Activated CD4-positive, alpha-beta T cell treated with anti-CD3 and anti-CD28 coated beads, Interleukin-2, Interleukin-4, amounts not matched to agents 100 ng/mL and 50 ng/mL, durations not matched to agents 16 hours and 8 hours (primary cell): ENCODE measurements around the gene MUC22.
"Not testable (repeated sequence)": the region's sequence is repeated elsewhere in the genome, so short reads cannot be mapped to it uniquely, and the experiment has no call there.

ENCODE experiments used
- DNase-seq: peaks from one replicate; pipeline ENCODE4 v3.0.0-alpha.2; 2020; ENCODE audit warnings: low spot score

Gene MUC22

GRCh38 chr6:31038559-31038958, 28.3 kb downstream of the MUC22 start:
- DNase-seq: no peak

- no peak for DNase-seq
Observed at GRCh38 chr6:31040801-31041200, 30.5 kb downstream of the MUC22 start.

GRCh38 chr6:31041372-31041974, 31.2 kb downstream of the MUC22 start:
- DNase-seq: no peak

- no peak for DNase-seq
Observed at GRCh38 chr6:31042806-31043205, 32.5 kb downstream of the MUC22 start.

DNA sequence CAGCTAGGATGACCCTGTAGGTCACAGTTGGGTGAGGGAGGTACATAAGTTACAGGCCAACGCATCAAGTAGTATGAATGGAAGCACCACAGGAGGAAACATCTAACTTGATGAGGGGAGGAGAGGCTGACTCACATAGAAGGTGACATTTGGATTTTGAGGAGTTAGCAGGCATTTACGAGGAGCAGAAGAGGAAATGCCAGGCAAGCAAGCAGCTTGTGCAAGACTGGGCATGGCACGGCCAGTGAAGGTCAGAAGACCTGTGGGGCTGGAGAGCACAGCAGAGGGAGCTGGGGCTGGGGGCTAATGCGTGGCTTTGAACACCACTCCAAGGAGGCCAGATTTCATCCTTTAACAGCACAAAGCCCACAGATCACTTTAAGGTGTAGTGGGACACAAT, 37.8 kb downstream of the MUC22 start:
- no peak for DNase-seq

DNA sequence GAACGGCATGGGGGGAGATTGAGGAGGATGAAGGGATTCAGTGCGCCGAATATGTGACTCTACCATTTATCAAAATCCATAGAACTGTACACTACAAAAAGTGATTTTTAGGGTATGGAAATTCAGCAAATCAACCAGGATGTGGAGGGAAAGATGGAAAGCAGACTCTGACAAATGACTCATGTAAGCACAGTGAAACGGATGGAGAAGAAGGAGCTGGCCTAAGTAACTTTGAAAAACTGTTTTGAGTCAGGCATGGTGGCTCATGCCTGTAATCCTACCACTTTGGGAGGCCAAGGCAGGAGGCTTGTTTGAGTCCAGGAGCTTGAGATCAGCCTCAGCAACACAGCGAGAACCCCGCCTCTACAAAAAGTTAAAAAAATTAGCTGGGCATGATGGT, 39.2 kb downstream of the MUC22 start:
- no peak for DNase-seq

DNA sequence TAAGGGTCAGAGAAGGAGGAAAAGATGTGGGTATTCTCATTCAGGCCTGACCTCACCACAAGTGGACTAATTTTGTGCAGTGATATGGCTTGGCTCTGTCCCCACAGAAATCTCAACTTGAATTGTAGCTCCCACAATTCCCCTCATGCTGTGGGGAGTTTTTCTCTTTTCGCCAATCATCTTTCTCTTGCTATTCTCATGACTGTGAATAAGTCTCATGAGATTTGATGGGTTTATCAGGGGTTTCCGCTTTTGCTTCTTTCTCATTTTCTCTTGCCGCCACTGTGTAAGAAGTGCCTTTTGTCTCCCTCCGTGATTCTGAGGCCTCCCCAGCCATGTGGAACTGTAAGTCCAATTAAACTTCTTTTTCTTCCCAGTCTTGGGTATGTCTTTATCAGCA, 42.9 kb downstream of the MUC22 start:
- DNase-seq: not testable (repeated sequence)

GRCh38 chr6:31053873-31054272, 43.6 kb downstream of the MUC22 start:
- no peak for DNase-seq

GRCh38 chr6:31055441-31055840, 45.2 kb downstream of the MUC22 start:
- no peak for DNase-seq

DNA sequence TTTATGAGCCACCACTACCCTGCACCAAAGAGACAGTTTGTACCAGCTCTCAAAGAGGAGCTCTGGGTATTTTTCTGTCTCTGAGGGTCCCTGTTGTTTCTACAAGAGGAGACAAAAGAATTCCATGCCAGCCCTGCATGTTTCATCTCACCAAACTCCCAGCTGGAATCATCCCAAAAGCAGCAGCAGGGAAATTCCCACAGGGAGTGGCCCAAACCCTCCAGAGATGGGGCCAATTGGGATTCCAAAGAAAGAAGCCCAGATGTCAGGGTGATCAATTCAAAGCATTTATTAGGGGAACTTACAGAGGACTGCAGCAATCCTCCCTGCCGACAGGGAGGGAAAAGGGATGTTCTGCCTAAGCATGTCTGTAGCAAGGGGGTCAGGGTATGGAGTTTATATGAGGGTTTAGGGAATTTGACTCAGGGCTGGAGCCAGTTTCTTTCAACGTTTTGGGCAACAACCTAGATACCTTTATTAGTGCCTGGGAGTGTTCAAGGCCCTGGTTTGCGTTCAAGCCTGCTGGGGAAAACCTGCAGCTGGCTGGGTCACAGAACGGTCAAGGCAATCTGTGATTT, 47.2 kb downstream of the MUC22 start:
- no peak for DNase-seq

DNA sequence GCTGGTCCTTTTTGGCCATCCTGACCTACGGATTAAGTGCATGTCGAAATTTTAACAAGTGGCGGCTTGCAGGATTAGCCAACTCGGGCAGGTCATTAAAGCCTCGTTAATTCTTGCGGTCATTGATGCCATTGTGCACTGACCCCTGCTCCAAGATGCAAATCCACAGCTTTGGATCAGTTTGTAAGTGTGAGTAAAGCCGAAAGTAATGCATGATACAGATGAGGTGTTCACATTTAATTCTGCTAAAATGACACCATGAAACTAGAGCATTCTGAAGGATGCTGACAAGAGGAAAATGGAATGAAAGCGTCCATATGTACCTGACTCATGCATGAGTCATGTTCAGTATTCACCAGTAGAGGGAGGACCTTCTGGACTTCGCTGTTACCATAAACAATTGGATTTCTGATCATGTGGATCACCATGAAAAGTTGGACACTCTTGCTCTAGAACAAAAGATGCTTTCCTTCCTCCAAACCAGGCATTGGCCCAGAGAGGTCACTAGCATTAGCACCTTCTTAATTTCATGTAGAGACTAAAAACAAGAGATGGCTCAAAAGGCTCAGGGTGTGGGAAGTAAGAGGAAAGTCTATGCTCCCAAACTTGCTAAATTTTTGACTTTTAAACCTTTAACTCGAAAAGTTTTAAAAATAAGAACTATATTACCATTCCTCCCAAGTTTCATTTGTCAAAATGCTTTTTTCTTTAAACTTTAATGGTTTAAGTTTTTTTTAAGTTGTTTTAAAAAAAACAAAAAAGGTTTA, 48.0 kb downstream of the MUC22 start:
- DNase-seq: peak; percentile 28

DNA sequence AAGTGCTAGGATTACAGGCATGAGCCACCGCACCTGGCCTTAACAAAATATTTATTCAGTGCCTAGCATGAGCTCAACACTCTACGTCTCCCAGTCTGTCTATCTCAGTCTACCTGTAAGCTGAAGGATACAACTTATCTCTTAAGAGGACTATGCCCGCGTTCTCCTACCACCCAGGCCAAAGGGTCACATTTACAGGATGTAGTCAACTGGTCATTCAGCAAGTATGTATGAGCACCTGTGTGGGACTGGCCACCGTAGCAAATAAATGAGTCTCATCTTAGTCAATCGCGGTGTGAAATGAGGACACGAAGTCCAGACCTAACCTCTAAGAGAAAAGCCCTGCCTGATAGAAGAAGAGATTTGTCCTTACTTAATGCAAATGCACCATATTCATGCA, 49.9 kb downstream of the MUC22 start:
- DNase-seq: no peak

DNA sequence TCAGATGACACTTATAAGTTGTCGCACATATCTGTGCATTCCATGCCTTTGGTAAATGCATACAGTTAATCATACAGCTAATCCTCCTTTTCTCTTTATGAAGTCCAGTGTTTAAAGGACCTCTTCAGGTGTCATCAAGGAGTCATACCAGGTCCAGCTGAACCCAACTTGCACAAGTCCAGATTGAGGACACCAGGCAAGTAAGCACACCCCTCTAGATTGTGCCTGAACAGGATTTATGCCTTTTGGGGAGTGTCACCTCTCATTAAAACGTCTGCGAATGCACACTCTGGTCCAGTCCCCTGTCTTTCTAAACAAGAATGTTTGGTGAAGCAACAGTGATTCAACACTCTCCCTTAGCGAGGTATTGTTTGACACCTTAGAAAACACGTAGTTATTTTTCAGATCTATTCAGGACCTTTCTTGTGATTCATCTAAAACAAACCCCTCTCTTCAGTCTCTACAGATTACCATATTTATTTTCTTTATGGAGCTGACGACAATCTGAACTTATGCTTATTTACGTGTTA, 53.7 kb downstream of the MUC22 start:
- no peak for DNase-seq

DNA sequence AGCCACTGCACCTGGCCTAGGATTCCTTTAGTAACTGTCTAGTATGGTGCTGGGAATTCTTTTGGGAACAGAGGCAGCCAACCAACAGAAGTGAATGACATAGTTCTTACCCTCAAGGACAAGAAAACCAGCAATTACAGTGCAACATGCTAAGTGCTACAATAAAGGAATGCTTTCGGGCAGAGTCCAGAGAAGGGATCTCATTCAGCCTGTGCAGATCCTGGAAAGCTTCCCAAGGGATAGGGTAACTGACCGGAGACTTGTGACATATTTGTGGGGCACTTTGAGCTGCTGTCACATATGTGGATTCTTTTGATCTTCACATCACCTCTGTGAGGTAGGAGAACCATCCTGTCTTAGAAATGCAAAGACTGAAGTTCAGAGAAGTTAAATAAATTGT, 55.3 kb downstream of the MUC22 start:
- DNase-seq: no peak

GRCh38 chr6:31067028-31067427, 56.8 kb downstream of the MUC22 start:
- DNase-seq: not testable (repeated sequence)

GRCh38 chr6:31067891-31068668, 57.8 kb downstream of the MUC22 start:
- DNase-seq: not testable (repeated sequence)

- DNase-seq: peak; percentile 79
Observed at GRCh38 chr6:31068669-31069340, 58.5 kb downstream of the MUC22 start.

DNA sequence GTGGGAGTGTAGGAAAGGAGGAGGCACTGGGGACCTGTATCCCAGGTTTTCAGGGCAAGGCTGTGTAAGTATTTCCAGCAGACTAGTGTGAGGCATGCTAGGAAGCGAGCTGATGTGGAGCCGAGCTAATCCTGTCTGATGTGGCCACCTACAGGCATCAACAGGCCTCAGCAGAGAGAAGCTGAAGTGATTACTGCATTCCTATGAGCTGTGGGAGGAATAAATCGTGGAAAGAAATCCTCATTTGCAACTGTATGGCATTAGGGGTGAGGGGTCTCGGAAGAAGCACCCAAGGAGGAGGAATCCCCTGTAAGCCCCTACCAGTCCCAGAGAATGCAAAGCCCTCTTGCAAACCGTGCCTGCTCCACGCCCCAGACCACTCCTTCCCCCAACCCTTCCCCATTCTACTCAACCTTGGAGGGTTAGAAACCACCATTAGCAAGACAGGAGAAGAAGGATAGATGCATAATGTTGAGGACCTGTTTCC, 60.5 kb downstream of the MUC22 start:
- no peak for DNase-seq

GRCh38 chr6:31074401-31074800, 64.1 kb downstream of the MUC22 start:
- DNase-seq: no peak

DNA sequence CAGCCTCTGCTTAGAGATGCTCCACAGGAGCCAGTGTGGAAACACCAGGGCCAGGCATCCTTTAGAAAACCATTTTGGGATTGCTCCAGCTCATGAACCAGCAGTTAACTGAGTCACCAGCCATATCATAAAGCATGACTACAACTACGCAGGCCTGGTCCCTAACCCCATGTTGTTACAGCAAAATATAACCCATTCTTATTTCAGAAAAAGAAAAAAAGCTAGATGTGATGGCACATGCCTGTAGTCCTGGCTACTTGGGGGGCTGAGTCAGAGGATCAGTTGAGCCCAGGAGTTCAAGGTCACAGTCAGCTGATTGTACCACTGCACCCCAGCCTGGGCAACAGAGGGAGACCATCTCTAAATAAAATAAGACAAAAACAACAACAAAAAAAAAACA, 65.3 kb downstream of the MUC22 start:
- DNase-seq: no peak

GRCh38 chr6:31076611-31077010, 66.3 kb downstream of the MUC22 start:
- DNase-seq: no peak
